Heart left ventricle (tissue), 16 donors: ENCODE data around the gene MYO1A. TPM values are rescaled to one million over a fixed set of nuclear protein-coding genes. Genes with fewer than 3 reads are reported as not detected.

ENCODE experiments used
- ATAC-seq, 4 donors: fragments of 200-7000 bp; cut with Tn5 transposase; one replicate each; pipeline ENCODE4 v1.9.1; 2020 to 2022; ENCODE audit warnings: moderate library complexity in 4 of 4, mild to moderate bottlenecking in 3 of 4, moderate number of reproducible peaks in 1 of 4
- DNase-seq, 5 donors: peaks; one replicate each; pipeline ENCODE4 v3.0.0-alpha.2; 2020
- H3K27ac ChIP-seq, 12 donors: fragments of 200-600 bp; sonication (generic) in 4 of 12; one replicate each; pipeline versions ENCODE4 v1.5.0 to v1.8.0; 2016 to 2022; ENCODE audit warnings: mild to moderate bottlenecking in 2 of 12
- H3K27me3 ChIP-seq, 9 donors: fragments of 200-600 bp; sonication (generic) in 2 of 9; one replicate each; pipeline versions ENCODE4 v1.5.1 to v1.8.0; 2016 to 2022; ENCODE audit warnings: mild to moderate bottlenecking in 3 of 9
- H3K36me3 ChIP-seq, 9 donors: fragments of 200-600 bp; sonication (generic) in 2 of 9; one replicate each; pipeline versions ENCODE4 v1.5.0 to v1.8.0; 2018 to 2022; ENCODE audit warnings: mild to moderate bottlenecking in 2 of 9
- H3K4me1 ChIP-seq, 12 donors: fragments of 200-600 bp; sonication (generic) in 4 of 12; one replicate each; pipeline versions ENCODE4 v1.5.0 to v1.8.0; 2016 to 2022; ENCODE audit warnings: mild to moderate bottlenecking in 3 of 12
- H3K4me3 ChIP-seq, 12 donors: fragments of 200-600 bp; sonication (generic) in 4 of 12; one replicate each; pipeline versions ENCODE4 v1.5.0 to v1.8.0; 2017 to 2022; ENCODE audit warnings: mild to moderate bottlenecking in 9 of 12, moderate library complexity in 4 of 12
- H3K9me3 ChIP-seq, 12 donors: fragments of 200-600 bp; sonication (generic) in 4 of 12; one replicate each; pipeline versions ENCODE4 v1.5.0 to v1.8.0; 2016 to 2022; ENCODE audit warnings: mild to moderate bottlenecking in 1 of 12
- POLR2A ChIP-seq, 2 donors: fragments of 450-650 bp; IDR thresholded peaks; one replicate each; pipeline ENCODE4 v1.6.1; 2017; ENCODE audit warnings: antibody characterized with exemption in 2 of 2, mild to moderate bottlenecking in 2 of 2, moderate library complexity in 2 of 2
- WGBS, 4 donors: extraction: QIAGEN DNeasy Blood & Tissue Kit in 2 of 4; methylation state at CpG; one replicate each; pipeline versions ENCODE4 v1.1.5 to v1.1.7; 2013 to 2018; 5-methylcytosine and 5-hydroxymethylcytosine counted together
- intact Hi-C, 10 donors: fragments of 100-400 bp; cut with DNase I; formaldehyde crosslinking; loops; one replicate each; pipeline versions ENCODE4 v1.11.1 to v1.14.2; 2022
- polyA plus RNA-seq, 2 donors: library from polyadenylated mRNA; stranded (reverse); fragments of 200-250 nt; gene quantifications; one replicate each; pipeline ENCODE4 v1.2.3, GENCODE V29; 2013
- total RNA-seq, 9 donors: library from RNA; depleted of rRNA in 2 of 9; stranded (reverse); fragments of >200 nt in 2 of 9; fragmentation: NEBNext Ultra II Directional in 3 of 9; extraction: Animal tissue kit (Norgen Biotek cat#: 25700) in 3 of 9; gene quantifications; one replicate each; pipeline versions ENCODE4 v1.1.0 to v1.2.4, GENCODE V29; 2016 to 2023
- TF ChIP-seq, protein P1 (sequence below), 12 donors: fragments of 200-600 bp; sonication (generic) in 4 of 12; IDR thresholded peaks; one replicate each; pipeline versions ENCODE4 v1.5.0 to v1.8.0; 2018 to 2022; ENCODE audit warnings: antibody characterized with exemption in 12 of 12, mild to moderate bottlenecking in 5 of 12
- donor health status: ischemic (EF 13 %, LVEDD 7.1; RV severe dilation, severe dysfunction).
- donor health status: healthy with polysubstance abuse.
- donor health status: DM: no; HTN: yes; CAD: no.
- donor health status: DM: no; HTN: no; CAD: no.
- donor health status: ischemic (EF 25% LVEDD 6.9; RV normal size, moderate dysfunction).
- donor health status: ischemic (EF 25% LVEDD 5.7; RV mildly dilated, moderate dysfunction).
- donor health status: healthy.
- donor health status: DM: yes; HTN: yes; CAD: no.
- donor health status: ischemic (EF 35%, LVEDD 5.7; RV mildly dilated, moderate dysfunction).
- donor health status: nonischemic (EF 11% LVEDD 7.7; RV severe dilation, severe dysfunction).
- donor health status: DM: yes; HTN: yes; CAD: no.
- donor health status: PGD.
- donor health status: ischemic (EF 29% LVEDD 5.4; RV normal size, mild dysfunction).
- donor health status: nonischemic (EF 23%, LVEDD 6.1; RV moderate dilation, normal function).

Gene MYO1A
- total and polyA plus RNA-seq, 11 donors: 0.06 to 0.77 (median 0.32) TPM; not detected in 7

DNA sequence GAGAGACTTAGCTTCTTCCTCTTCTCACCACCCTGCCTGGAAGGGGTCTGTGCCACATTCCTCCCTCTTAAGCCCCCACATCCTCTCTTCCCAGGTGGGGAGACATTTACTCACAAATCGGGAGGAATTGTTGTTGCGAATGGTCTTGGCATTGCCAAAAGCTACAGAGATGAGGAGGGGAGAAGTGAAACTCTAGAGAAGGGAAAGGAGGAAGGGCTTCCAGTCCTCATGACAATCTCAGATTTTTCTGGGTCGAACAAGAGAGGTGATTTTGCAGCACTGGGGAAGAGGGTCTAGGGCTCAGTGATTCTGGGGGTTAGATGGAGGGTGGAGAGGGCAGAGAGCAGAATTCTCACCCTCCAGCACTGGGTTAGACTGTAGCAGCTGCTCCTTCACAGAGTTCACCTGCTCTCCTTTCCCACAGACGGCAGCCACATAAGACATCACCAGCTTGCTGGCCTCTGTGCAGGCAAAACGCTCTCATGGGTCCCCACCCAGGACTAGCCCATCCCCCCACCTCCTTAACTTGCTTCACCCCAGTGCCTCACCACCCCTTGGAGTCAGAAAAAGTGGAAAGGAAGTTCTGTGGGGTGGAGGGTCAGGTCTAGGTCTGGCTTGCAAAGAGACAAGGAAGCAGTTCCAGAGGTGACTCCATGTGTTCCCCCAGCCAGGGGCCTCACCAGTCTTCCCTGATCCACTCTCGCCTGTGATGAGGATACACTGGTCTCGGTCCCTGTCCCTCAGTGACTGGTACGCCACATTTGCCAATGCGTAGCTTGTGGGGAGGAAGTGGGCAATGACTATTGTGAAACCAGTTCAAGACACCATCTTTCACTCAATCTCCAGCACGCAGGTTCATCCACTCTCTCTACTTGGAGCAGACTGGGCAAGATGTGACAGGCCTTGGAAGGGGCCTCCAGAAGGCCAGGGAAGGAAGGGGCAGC lies 2.7 kb downstream of the MYO1A start:
- WGBS, 4 donors: 67 to 84% (median 76%) methylated on average over 9 to 10 of the region's 10 CpGs
- intact Hi-C loops: no loop called here

DNA sequence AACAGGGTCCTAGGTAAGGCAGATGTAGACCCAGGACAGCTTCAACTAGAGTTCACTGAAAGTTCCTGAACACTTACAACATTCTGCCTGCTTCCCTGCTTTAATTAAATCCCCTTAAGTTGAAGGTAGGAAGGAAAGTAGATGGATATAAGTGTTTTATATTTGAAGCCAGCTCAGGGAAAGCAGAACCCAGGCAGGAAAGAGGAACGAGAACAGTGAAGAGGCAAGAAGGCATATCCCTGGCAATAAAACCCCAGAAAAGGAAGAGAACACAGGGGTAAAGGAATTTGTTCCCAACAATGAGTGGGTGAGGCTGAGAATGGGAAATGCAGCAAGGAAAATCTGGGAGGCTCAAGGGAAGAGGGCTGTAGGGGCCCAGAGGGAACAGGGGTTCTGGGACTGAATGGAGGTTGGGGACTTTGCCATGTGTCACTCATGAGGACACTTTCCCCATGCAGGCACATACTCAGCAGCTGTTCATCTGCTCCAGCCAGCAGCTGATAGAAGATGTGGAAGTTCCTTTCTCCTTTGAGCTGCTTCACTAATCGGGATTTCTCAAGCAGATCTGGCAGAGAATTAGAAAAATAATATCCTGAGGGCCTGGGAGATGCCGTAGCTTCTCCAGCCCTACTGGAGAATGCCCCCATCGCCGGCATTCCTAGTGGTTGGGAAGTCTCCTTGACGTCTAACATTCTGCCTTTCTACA lies 3.7 kb downstream of the MYO1A start:
- WGBS, 4 donors: 65 to 69% (median 67%) methylated on average over 6 of the region's 6 CpGs
- ATAC-seq (no peak), DNase-seq (no peak)
- Histone ChIP-seq H3K4me3 (no peak overlapping the region), H3K36me3 (no peaks in the 10 kb centered on the region), H3K4me1 (peaks cover 0 to 36% (median 0%) of the 10 kb centered on the region in 12 donors), H3K9me3 (no peaks in the 10 kb centered on the region), H3K27me3 (peaks cover 0 to 16% (median 0%) of the 10 kb centered on the region in 9 donors), H3K27ac (peak overlapping the region in 1 of 12 donors; percentile 44)
- no peak for TF ChIP-seq POLR2A (IDR thresholded peaks at IDR 0.05)
- TF ChIP-seq, protein P1, sequence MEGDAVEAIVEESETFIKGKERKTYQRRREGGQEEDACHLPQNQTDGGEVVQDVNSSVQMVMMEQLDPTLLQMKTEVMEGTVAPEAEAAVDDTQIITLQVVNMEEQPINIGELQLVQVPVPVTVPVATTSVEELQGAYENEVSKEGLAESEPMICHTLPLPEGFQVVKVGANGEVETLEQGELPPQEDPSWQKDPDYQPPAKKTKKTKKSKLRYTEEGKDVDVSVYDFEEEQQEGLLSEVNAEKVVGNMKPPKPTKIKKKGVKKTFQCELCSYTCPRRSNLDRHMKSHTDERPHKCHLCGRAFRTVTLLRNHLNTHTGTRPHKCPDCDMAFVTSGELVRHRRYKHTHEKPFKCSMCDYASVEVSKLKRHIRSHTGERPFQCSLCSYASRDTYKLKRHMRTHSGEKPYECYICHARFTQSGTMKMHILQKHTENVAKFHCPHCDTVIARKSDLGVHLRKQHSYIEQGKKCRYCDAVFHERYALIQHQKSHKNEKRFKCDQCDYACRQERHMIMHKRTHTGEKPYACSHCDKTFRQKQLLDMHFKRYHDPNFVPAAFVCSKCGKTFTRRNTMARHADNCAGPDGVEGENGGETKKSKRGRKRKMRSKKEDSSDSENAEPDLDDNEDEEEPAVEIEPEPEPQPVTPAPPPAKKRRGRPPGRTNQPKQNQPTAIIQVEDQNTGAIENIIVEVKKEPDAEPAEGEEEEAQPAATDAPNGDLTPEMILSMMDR (IDR thresholded peaks at IDR 0.05): no peak
- intact Hi-C loops: no loop called here

More for the DNA sequence above, 2.7 kb downstream of the MYO1A start:
- TF ChIP-seq POLR2A (IDR thresholded peaks at IDR 0.05): no peak
- TF ChIP-seq, protein P1 (IDR thresholded peaks at IDR 0.05): no peak
- H3K36me3 ChIP-seq: no peaks in the 10 kb centered on the region
- H3K4me1 ChIP-seq: peaks cover 0 to 36% (median 0%) of the 10 kb centered on the region in 12 donors
- no peak overlapping the region for H3K4me3 ChIP-seq
- peaks cover 0 to 16% (median 0%) of the 10 kb centered on the region in 9 donors for H3K27me3 ChIP-seq
- peak in 1 of 5 donors; percentile 33 for DNase-seq
- no peaks in the 10 kb centered on the region for H3K9me3 ChIP-seq
- peak overlapping the region in 1 of 12 donors; percentile 44 for H3K27ac ChIP-seq
- peak in 2 of 4 donors; percentile 16 to 19 for ATAC-seq

- H3K4me3 ChIP-seq: no peak overlapping the region
- H3K27me3 ChIP-seq: peaks cover 0 to 16% (median 0%) of the 10 kb centered on the region in 9 donors
- no peak for DNase-seq
- intact Hi-C loops: no loop called here
- ATAC-seq: no peak
- no peak overlapping the region for H3K27ac ChIP-seq
- no peaks in the 10 kb centered on the region for H3K36me3 ChIP-seq
- 88 to 92% (median 90%) methylated on average over 3 of the region's 3 CpGs for WGBS, 4 donors
- H3K9me3 ChIP-seq: no peaks in the 10 kb centered on the region
- TF ChIP-seq, protein P1 (IDR thresholded peaks at IDR 0.05): no peak
- peaks cover 0 to 36% (median 0%) of the 10 kb centered on the region in 12 donors for H3K4me1 ChIP-seq
Observed at GRCh38 chr12:57044889-57045288, 5.0 kb downstream of the MYO1A start.

DNA sequence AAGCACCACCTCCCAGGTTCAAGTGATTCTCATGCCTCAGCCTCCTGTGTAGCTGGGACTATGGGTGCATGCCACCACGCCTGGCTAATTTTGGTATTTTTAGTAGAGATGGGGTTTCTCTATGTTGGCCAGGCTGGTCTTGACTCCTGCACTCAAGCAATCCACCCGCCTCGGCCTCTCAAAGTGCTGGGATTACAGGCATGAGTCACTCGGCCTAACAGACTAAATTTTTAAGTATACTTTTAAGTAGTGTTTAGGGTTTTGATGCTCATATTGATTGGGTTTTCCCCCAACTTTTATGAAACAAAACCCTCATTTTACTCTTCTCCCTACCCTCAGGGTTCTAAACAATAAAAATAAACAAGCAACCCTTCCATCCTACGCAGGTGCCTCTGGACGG lies 5.5 kb downstream of the MYO1A start:
- Histone ChIP-seq H3K27me3 (peaks cover 0 to 16% (median 0%) of the 10 kb centered on the region in 9 donors), H3K4me3 (no peak overlapping the region), H3K36me3 (no peaks in the 10 kb centered on the region), H3K9me3 (no peaks in the 10 kb centered on the region), H3K27ac (no peak overlapping the region), H3K4me1 (peaks cover 0 to 36% (median 0%) of the 10 kb centered on the region in 12 donors)
- 84 to 92% (median 89%) methylated on average over 6 of the region's 6 CpGs for WGBS, 4 donors
- intact Hi-C loops: no loop called here
- DNase-seq (no peak), ATAC-seq (no peak)
- no peak for TF ChIP-seq POLR2A (IDR thresholded peaks at IDR 0.05)
- TF ChIP-seq, protein P1 (IDR thresholded peaks at IDR 0.05): no peak
